ENCODE results near the gene BARHL1.

The BARHL1 gene

DNA sequence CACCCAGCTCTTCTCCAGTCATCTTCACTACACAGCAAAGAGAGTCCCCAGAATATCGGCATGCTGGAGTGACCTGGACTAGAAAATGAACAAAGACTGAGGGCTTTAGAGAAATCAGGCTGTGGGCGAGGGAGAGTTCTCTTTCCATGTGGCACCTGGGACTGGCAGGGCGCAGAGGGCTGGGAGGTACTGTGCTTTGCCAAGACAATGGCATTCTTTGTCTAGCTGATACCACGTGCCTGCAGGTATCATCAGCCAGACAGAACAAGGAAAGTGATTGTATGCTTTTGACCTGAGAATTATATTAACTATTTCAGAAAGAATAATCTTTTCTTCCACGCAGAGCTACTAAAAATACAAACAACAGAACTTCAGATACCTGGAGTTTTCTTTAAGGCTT, 56.9 kb downstream of the BARHL1 start:
- TF ChIP-seq CTCF (conservative IDR thresholded peaks at IDR 0.05; ENCODE audit: low read depth) = no peak
- CTCF ChIA-PET = interaction anchor here (0.7 kb wide), 1 partner anchor 1490 kb away, joined by 5 read pairs; no protein-coding TSS in a partner anchor
- H3K27ac ChIP-seq = no peak overlapping the region; the same call in 1 of the 2 replicates
- POLR2A ChIA-PET (ENCODE audit: low non-redundant PET) = no interaction called here
- DNase-seq (ENCODE audit: low spot score) = no peak
